Vagina (tissue), 2 donors: ENCODE results near the gene UPP2. TPM values are rescaled to one million over a fixed set of nuclear protein-coding genes. Genes with fewer than 3 reads are reported as not detected.

Experiments
- DNase-seq, 2 donors: peaks; one replicate each; pipeline ENCODE4 v3.0.0-alpha.2; 2017; ENCODE audit errors: extremely low spot score in 2 of 2
- H3K27ac ChIP-seq: fragments of 200-600 bp; sonication (generic); one replicate; pipeline ENCODE4 v1.5.1; 2019
- H3K27me3 ChIP-seq: fragments of 200-600 bp; sonication (generic); one replicate; pipeline ENCODE4 v1.5.1; 2019
- H3K36me3 ChIP-seq, 2 donors: fragments of 200-600 bp; sonication (generic); one replicate each; pipeline ENCODE4 v1.5.1; 2017 to 2019
- H3K4me1 ChIP-seq: fragments of 200-600 bp; sonication (generic); one replicate; pipeline ENCODE4 v1.5.1; 2019
- H3K4me3 ChIP-seq, 2 donors: fragments of 200-600 bp; sonication (generic); 1 replicate in 1 of 2; 2 replicates in 1 of 2; pipeline ENCODE4 v1.5.1; 2016 to 2019
- H3K9me3 ChIP-seq: fragments of 200-600 bp; sonication (generic); one replicate; pipeline ENCODE4 v1.5.1; 2019
- POLR2A ChIP-seq, 2 donors: fragments of 450-650 bp; IDR thresholded peaks; one replicate each; pipeline ENCODE4 v1.6.1; 2017; ENCODE audit warnings: antibody characterized with exemption in 2 of 2, mild to moderate bottlenecking in 2 of 2, moderate library complexity in 2 of 2
- POLR2AphosphoS5 ChIP-seq, 2 donors: sonication (generic); formaldehyde crosslinking; IDR thresholded peaks; one replicate each; pipeline ENCODE4 v1.9.0; 2017; ENCODE audit warnings: antibody characterized with exemption in 2 of 2, mild to moderate bottlenecking in 2 of 2, low read depth in 1 of 2; ENCODE audit not compliant: insufficient read depth in 1 of 2
- intact Hi-C: fragments of 100-400 bp; cut with DNase I; formaldehyde crosslinking; loops from one replicate; pipeline ENCODE4 v1.15.1; 2023
- total RNA-seq: library from RNA; depleted of rRNA; stranded (reverse); fragments of >200 nt; gene quantifications from one replicate; pipeline ENCODE4 v1.2.3, GENCODE V29; 2016
- TF ChIP-seq, protein P1 (sequence below), 3 experiments: fragments of 450-650 bp in 2 of 3; fragments of 200-600 bp in 1 of 3; sonication (generic) in 1 of 3; IDR thresholded peaks; one replicate each; pipeline ENCODE4 v1.5.1; 2017 to 2019; ENCODE audit warnings: antibody characterized with exemption in 3 of 3, mild to moderate bottlenecking in 2 of 3, moderate library complexity in 2 of 3

UPP2 gene
- total RNA-seq, 1 donor from 2014 or later, result not detected

DNA sequence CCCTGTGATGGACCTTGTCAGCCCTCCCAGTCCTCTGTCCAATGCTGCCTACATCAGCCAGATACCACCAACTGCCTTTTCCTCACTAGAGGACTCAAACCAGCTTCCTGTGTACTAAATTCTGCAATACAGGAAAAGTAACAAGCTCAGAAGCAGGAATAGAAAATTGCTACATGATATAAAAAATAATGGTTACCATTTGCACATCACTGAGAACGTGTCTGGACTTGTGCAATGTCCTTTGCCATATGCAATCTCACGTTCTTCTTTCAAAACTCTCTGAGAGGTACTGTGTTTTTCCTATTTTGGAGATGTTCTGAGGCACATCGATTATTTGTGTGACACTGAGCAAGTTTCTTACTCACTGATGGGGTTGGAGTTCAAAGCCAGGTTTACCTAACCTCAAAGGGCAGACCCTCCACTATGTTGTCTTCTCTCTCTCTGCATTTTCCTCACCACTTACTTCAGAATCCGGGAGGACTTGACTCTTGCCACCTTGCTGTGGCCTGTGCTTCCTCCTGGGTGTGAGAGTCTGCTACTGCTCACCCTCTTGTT lies 12.1 kb downstream of the UPP2 start:
- H3K36me3 ChIP-seq, result no peaks in the 10 kb centered on the region
- intact Hi-C loops, result no loop called here
- no peak overlapping the region for H3K27ac ChIP-seq
- no peaks in the 10 kb centered on the region for H3K4me1 ChIP-seq
- H3K9me3 ChIP-seq, result no peaks in the 10 kb centered on the region
- H3K27me3 ChIP-seq, result no peaks in the 10 kb centered on the region
- no peak for DNase-seq
- no peak for TF ChIP-seq POLR2A (IDR thresholded peaks at IDR 0.05)
- TF ChIP-seq POLR2AphosphoS5 (IDR thresholded peaks at IDR 0.05; ENCODE audit: insufficient read depth in 1 of 2, low read depth in 1 of 2), result no peak
- TF ChIP-seq, protein P1, sequence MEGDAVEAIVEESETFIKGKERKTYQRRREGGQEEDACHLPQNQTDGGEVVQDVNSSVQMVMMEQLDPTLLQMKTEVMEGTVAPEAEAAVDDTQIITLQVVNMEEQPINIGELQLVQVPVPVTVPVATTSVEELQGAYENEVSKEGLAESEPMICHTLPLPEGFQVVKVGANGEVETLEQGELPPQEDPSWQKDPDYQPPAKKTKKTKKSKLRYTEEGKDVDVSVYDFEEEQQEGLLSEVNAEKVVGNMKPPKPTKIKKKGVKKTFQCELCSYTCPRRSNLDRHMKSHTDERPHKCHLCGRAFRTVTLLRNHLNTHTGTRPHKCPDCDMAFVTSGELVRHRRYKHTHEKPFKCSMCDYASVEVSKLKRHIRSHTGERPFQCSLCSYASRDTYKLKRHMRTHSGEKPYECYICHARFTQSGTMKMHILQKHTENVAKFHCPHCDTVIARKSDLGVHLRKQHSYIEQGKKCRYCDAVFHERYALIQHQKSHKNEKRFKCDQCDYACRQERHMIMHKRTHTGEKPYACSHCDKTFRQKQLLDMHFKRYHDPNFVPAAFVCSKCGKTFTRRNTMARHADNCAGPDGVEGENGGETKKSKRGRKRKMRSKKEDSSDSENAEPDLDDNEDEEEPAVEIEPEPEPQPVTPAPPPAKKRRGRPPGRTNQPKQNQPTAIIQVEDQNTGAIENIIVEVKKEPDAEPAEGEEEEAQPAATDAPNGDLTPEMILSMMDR (IDR thresholded peaks at IDR 0.05), result no peak
- H3K4me3 ChIP-seq, result no peak overlapping the region

DNA sequence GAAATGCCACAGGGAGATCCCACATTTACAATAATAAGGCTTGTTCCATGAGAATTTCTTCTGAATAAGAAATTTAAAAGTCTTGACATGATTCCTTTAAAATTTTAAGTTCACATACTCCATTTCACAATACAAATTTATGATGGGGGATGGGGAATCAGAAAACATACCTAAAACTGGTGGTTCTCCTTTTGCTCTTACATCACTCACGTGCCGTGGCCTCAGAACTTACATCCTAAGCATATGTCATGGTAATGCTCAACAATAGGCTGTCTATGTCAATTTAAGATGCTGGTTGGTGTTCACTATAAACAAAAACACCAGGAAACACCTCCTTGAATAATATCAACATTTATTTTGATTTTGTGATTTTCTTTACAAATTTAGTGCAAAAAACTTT lies 12.8 kb downstream of the UPP2 start:
- Histone ChIP-seq H3K9me3 (no peaks in the 10 kb centered on the region), H3K27me3 (no peaks in the 10 kb centered on the region), H3K36me3 (no peaks in the 10 kb centered on the region), H3K27ac (no peak overlapping the region), H3K4me1 (no peaks in the 10 kb centered on the region), H3K4me3 (no peak overlapping the region)
- intact Hi-C loops, result no loop called here
- no peak for DNase-seq
- no peak for TF ChIP-seq POLR2AphosphoS5 (IDR thresholded peaks at IDR 0.05; ENCODE audit: insufficient read depth in 1 of 2, low read depth in 1 of 2)

DNA sequence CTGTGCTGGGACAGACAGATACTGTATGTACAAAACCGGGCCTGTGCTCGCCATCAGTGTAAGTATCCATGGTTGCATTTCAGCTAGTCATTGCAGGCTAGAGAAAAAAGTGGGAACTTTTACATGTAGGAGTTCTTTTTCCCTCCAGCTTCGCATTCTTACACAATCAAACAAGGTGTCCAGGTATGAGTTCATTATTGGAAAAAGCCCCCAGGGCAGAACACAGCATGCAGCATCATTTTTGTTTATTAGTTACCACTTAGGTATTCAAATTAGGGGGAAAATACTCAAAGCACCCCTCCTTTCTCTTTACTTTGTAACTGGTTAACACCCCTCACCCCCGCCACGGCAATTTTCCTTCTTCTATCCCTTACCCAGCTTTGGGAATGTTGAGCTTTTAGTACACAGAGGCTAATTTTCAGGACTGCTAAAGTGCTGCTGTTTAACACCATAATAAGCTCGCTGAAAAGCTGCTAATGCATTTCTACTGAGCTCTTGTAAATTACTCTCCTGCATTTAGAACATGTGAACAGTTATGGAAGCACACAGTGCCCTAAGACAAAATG lies 13.6 kb downstream of the UPP2 start:
- H3K4me3 ChIP-seq, result no peak overlapping the region
- intact Hi-C loops, result no loop called here
- no peaks in the 10 kb centered on the region for H3K9me3 ChIP-seq
- no peaks in the 10 kb centered on the region for H3K27me3 ChIP-seq
- H3K36me3 ChIP-seq, result no peaks in the 10 kb centered on the region
- H3K4me1 ChIP-seq, result no peaks in the 10 kb centered on the region
- H3K27ac ChIP-seq, result no peak overlapping the region
- no peak for DNase-seq
- TF ChIP-seq, protein P1 (IDR thresholded peaks at IDR 0.05), result no peak
- TF ChIP-seq POLR2AphosphoS5 (IDR thresholded peaks at IDR 0.05; ENCODE audit: insufficient read depth in 1 of 2, low read depth in 1 of 2) (no peak), POLR2A (IDR thresholded peaks at IDR 0.05) (no peak)

DNA sequence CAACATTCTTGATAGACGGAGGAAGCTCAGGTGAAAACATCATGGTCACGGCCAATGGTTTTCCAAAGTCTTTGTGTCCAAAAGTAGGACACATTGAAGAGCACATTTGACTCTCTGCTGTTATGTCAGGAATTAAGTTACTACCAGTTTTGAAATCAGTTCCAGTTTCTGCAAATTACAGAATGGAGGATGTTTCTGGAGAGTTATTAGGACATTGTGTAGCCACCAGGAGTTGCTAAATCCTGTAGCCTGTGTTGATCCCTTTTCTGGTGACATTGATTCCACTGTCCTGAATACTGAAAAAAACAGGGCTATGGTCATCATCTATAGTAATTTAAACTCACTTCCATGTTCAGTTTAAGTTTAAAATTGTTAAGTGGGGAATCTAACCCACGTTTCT lies 15.3 kb downstream of the UPP2 start:
- DNase-seq, result no peak
- no peaks in the 10 kb centered on the region for H3K27me3 ChIP-seq
- no peaks in the 10 kb centered on the region for H3K4me1 ChIP-seq
- no peak overlapping the region for H3K4me3 ChIP-seq
- H3K36me3 ChIP-seq, result no peaks in the 10 kb centered on the region
- intact Hi-C loops, result no loop called here
- no peak for TF ChIP-seq POLR2AphosphoS5 (IDR thresholded peaks at IDR 0.05; ENCODE audit: insufficient read depth in 1 of 2, low read depth in 1 of 2)
- no peak overlapping the region for H3K27ac ChIP-seq
- H3K9me3 ChIP-seq, result no peaks in the 10 kb centered on the region

DNA sequence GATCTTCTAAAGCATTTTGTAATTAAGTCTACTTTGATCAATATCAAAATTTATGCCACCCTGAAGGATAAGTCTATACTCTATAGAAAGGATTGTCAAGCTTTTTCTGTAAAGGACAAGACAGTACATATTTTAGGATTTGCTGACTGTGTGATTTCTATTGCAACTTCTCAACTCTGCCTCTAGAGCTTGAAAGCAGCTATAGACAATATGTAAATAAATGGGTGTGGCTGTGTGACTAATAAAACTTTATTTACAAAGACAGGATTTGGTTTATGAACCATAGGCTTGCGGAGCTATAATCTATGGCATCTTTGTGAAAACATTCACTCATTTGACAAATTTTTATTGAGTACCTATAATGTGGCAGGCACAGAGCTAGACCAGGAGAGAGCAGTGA lies 18.4 kb downstream of the UPP2 start:
- no peak overlapping the region for H3K27ac ChIP-seq
- intact Hi-C loops, result no loop called here
- H3K9me3 ChIP-seq, result no peaks in the 10 kb centered on the region
- no peak overlapping the region for H3K4me3 ChIP-seq
- no peaks in the 10 kb centered on the region for H3K4me1 ChIP-seq
- H3K27me3 ChIP-seq, result no peaks in the 10 kb centered on the region
- H3K36me3 ChIP-seq, result no peaks in the 10 kb centered on the region
- DNase-seq, result no peak
- TF ChIP-seq POLR2A (IDR thresholded peaks at IDR 0.05) (no peak), POLR2AphosphoS5 (IDR thresholded peaks at IDR 0.05; ENCODE audit: insufficient read depth in 1 of 2, low read depth in 1 of 2) (no peak)
- TF ChIP-seq, protein P1 (IDR thresholded peaks at IDR 0.05), result no peak
